Measurements from ENCODE around the gene KANSL1. TPM values are rescaled to one million over a fixed set of nuclear protein-coding genes. Genes with fewer than 3 reads are reported as not detected.

Gene KANSL1
- total RNA-seq, 1 experiment from 2014 or later = 22.7 TPM

DNA sequence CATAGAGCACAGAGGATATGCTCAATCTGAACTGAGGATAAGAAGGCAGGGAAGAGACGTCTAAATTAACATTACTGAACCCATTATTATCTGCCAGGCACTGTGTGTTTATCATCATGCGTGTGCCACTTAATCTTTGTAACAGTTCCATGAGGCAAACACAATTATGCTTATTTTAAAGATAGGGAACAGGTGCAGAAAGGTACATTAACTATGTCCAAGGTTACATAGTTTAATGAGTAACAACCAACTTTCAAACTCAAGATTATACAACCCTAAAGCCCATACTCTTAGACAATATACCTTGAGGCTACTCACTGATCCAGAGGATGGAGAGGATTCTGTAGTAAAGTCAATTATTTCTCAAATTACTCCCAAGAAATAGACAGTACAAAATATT lies 151.0 kb downstream of the KANSL1 start:
- DNase-seq (ENCODE audit: low read depth) = no peak

DNA sequence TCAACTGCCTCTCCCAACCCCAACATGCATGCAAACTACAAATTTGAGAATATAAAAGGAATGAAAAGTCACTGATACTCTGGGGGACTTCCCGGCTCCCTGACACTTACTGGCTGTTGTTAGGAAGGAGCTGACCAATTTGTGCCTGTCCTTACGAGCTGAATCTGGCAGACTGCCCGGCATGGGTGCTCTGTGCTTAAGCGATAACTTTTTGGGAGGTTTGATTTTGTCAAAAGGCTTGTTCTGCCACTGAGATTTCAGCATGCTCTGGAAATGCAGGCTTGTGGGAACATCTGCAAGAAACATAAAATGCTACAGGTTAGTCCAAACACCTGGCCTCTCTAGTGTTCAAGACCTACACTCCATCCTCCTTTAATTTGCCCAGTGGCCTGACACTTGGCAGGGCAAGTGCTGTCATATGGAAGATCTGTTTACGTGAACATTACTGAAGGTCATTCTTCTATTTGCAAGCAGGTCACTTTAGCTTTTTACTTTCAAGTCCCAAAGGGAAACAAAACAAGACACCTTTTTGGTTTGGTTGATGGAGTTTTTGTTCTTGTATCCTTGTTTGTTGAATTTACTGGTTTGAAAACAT lies 153.5 kb downstream of the KANSL1 start:
- DNase-seq (ENCODE audit: low read depth) = no peak

DNA sequence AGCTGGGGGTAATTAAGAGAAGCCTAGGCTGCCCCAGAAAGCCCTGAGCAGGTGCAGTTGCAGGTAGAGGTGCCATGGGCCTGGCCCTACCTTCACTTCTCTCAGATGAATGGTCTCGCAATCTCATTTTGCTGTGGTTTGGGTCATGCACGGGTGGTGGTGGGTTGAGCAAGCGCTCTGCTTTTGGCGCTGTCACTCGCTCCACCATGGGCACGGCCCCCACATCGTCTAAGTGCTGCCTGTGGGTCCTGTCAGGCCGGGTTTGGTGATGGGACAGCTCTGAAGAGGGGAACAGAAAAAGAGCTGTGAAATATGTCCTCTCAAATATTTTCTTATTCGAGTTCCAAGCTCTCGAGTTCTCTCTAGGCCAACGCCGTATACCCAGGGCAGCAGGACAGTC lies 154.3 kb downstream of the KANSL1 start:
- DNase-seq (ENCODE audit: low read depth) = no peak

DNA sequence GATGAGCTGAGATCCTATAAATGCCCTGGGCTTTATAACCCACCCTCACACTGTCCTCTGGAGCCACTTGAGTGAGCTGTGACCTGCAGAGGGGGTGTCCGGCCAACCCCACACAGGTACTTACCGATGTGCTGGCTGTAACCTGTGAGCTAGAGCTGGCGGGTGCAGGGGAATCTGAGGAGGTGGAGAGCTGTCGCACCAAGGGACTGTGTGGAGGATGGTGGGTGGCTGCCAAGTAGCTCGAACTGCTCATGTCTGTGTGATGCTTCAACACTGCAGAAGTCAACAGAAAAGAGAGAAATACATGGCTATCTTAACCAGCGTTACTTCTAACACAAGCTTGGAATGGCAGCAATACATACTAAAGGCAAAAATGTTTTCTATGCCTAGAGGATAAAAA lies 154.8 kb downstream of the KANSL1 start:
- no peak for DNase-seq (ENCODE audit: low read depth)

DNA sequence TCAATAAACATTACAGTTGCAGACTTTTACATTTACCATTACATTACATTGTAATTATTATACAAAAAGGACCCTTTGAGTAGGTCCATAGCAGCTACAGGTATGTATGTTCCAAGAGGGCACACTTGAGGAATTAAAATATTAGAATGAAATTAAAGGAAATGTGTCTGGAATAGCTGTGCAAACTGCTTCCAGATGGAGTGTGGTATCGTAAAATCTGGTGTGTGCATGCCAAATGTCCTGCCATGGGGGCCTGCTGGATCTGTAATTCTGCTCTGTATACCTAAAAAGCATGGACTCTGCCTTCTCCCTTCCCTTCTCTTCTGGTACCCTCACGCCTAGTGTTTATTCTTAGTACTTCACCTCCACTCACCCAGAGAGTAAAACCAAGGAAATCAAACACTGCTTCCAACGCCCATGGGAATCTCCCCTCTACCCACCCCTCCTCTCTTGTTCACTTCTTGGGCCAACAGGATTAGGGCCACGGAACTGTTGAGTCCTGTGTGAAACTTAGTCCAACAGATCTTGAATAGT lies 155.4 kb downstream of the KANSL1 start:
- no peak for DNase-seq (ENCODE audit: low read depth)

DNA sequence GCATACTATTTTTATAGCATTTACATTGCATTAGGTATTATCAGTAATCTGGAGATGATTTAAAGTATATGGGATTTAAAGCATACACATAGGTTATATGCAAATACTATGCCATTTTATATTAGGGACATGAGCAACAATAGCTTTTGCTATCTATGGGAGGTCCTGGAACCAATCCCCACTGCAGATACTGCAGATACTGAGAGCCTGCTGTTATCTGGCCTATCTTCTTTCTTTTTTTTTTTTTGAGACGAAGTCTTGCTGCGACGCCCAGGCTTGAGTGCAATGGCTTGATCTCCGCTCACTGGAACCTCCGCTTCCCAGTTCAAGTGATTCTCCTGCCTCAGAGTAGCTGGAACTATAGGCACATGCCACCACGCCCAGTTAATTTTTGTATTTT lies 156.7 kb downstream of the KANSL1 start:
- no peak for DNase-seq (ENCODE audit: low read depth)

DNA sequence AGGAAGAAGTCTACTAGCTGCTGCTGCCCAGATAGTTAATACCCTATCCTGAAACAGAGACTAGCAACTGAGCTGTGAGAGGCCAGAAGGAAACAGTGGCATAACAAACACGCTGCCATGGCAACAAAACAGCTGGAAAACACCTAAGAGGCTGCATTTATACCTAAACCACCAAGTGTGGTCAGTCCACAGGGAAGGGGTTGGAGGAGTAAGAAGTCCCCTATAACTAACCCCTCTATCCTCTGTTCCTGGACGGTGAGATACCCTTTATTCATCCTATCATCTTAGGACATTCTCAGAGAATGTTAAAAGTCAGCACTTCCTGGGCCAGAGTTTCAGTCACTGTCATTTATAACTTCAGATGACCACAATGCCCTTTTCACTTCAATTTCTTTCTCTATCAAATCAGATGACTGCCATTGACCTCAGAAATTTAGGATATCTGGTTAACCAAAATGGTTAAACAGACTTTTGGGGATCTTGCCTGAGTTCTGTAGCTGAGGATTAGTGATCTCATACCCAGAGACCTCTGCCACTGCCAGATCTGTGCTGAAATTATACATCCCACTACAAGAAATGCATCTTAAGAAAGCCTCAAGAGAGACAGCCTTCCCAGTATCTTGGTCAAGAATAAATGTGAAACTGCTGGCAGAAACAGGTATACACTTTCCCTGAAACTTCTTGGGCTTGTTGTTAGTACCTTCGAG lies 158.0 kb downstream of the KANSL1 start:
- DNase-seq (ENCODE audit: low read depth) = no peak

DNA sequence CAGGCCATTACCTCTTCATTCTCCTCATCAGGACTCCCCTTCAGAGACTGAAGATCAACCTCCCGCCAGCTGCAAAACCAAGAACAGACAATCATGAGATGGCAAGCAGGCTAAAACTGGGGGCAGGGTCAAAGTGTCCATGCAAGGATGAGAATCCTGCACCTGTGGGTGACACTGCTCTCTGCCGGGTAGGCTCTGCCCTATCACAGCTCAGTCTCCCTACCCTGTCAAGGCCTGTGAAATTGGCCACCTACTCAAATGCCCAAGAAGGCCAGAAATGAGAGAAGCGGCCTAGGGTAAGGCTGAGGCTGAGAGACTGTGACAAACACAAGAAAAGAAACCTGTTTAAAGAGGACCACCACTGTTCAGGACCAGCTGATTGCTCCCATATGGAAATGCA lies 159.8 kb downstream of the KANSL1 start:
- no peak for DNase-seq (ENCODE audit: low read depth)

DNA sequence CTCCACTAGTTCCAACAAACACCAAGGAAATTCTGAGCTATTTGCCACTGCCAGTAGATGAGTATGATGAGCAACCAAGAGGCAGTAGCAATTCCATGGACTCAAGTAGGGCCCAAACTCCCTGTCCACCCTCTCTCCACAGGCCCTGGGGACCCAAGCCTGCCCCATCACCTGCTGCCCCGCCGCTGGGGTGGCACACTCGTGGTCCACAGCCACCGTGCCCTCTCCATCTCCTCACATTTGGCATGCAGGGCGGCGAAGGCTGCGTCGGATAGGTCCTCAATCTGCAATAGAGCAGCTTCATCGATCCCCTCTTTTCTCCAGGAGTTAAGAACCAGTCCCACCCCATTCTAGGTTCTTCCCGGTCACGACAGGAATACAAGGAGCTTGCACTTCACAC lies 160.3 kb downstream of the KANSL1 start:
- no peak for DNase-seq (ENCODE audit: low read depth)

DNA sequence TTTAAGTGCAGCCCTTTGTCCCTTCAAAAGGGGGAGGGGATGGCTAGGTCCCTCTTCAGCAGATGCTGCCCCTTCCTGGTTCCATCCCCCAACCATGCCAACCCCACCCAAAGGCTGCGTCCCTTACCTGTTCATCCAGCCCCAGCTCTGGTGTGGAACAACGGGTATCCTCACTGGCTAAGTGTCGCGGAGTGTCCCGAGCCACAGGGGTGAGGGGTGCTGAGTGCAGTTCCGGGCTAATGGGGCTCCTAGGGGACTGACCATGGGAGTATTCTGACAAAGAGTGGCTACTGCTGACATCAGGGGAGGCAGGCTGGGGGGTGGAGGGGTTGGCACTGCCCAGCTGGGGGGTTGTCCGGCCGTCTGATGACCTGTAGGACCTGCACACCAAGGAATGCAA lies 161.3 kb downstream of the KANSL1 start:
- DNase-seq (ENCODE audit: low read depth) = no peak

DNA sequence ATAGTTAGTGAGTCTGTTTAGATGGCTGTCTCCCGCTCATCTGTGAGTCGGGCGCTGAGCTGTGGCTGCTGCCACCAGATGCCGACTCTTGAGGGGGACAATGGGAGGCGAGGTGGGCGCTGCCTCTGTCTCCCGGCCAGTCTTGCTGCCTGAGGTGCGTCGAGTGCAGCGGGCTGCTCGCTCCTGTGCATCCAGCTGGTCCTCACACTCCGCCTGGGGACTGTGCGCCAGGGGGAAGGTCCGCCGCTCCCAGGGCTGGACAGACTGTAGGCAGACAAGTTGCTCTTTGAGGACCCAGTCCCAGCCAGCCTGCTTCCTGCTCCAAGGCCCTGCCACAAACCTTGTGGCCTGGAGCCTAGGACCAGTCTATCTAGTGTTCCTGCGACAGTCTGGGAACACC lies 161.8 kb downstream of the KANSL1 start:
- DNase-seq (ENCODE audit: low read depth) = no peak

DNA sequence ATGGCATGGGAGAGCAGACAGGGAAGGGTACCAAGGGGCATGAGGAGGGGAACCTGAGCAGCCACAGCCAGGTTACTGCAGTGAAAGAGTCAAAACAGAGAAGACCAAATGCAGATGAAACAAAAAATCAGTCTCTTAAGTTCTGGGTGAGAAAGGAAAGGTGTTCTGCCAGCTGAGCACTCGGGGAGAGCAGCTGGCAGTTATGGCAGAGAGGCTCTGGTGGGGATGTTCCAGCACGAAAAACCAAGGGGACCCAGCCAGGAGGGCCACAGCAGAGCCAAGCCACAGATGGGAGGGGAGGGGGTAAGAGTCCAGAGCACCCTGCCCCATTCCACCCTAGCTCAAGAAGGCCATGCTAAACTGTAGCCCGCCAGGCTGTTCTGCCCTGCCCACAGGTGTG lies 162.5 kb downstream of the KANSL1 start:
- no peak for DNase-seq (ENCODE audit: low read depth)

DNA sequence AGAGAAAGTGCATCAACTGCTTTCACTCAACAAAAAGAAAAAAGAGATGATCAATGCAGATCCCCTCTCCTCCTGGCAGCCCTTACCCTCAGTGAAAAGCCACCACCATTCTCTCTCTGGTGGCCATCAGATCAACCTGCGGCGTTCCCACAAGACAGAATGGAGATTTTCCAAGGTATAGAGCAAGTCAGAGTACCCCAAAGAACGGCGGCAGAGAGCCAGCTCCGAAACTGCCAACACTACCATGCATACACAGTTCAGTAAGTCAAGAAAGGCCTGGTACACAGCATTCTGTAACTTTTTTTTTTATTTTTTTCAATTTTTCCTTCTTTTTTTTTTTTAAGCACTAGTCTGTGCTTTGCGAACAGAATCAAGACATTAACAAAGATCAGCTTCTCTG lies 163.6 kb downstream of the KANSL1 start:
- DNase-seq (ENCODE audit: low read depth) = no peak

DNA sequence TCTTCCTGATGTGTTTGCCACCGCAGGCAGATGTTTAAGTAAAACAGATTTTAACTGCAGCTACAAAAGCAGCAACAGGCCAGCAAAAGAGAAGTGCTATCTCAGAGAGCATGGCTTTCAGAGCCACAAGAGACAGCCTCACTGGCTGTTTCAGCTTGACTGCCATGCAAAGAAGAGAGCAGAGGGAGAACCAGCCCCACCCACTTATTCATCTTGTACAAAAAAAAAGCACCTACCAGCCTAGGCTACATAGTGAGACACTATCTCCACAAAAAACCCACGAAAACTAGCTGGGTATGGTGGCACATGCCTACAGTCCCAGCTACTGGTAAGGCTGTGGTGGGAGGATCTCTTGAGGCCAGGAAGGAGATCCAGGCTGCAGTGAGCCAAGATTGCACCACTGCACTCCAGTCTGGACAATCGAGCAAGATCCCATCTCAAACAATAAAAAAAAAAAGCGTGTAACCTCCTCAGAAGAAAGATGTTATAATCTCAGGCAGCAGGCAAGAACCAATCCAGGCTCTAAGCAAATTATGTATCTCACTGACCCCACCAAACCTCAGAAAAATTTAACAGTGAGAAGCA lies 164.2 kb downstream of the KANSL1 start:
- no peak for DNase-seq (ENCODE audit: low read depth)

DNA sequence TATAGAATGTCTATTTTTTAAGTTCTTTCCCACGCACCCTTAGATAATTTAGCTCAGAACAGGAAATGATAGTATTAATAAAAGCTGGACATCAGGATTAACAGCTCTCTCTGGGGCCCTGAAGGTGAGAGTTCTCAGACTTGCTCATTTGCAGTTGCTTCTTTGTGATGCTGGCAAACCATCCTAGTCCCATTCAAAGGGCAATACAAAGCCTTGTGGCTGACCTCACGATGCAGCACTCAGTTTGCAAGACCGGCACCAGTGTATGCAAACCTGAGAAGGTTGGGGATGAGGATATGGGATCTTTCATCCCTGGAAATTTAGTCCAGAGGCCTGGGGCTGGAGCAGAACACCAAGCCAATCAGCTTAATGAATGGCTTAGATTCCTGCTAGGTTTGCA lies 164.9 kb downstream of the KANSL1 start:
- no peak for DNase-seq (ENCODE audit: low read depth)

DNA sequence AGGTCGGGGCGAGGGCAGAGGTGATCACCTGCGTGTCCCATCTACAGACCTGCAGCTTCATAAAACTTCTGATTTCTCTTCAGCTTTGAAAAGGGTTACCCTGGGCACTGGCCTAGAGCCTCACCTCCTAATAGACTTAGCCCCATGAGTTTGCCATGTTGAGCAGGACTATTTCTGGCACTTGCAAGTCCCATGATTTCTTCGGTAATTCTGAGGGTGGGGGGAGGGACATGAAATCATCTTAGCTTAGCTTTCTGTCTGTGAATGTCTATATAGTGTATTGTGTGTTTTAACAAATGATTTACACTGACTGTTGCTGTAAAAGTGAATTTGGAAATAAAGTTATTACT lies 165.3 kb downstream of the KANSL1 start:
- DNase-seq (ENCODE audit: low read depth) = no peak

DNA sequence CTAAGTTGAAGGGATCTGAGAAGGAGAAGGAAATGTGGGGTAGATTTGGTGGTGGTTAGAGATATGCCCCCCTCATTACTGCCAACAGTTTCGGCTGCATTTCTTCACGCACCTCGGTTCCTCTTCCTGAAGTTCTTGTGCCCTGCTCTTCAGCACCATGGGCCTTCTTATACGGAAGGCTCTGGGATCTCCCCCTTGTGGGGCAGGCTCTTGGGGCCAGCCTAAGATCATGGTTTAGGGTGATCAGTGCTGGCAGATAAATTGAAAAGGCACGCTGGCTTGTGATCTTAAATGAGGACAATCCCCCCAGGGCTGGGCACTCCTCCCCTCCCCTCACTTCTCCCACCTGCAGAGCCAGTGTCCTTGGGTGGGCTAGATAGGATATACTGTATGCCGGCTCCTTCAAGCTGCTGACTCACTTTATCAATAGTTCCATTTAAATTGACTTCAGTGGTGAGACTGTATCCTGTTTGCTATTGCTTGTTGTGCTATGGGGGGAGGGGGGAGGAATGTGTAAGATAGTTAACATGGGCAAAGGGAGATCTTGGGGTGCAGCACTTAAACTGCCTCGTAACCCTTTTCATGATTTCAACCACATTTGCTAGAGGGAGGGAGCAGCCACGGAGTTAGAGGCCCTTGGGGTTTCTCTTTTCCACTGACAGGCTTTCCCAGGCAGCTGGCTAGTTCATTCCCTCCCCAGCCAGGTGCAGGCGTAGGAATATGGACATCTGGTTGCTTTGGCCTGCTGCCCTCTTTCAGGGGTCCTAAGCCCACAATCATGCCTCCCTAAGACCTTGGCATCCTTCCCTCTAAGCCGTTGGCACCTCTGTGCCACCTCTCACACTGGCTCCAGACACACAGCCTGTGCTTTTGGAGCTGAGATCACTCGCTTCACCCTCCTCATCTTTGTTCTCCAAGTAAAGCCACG lies 165.9 kb downstream of the KANSL1 start:
- DNase-seq (ENCODE audit: low read depth) = no peak

DNA sequence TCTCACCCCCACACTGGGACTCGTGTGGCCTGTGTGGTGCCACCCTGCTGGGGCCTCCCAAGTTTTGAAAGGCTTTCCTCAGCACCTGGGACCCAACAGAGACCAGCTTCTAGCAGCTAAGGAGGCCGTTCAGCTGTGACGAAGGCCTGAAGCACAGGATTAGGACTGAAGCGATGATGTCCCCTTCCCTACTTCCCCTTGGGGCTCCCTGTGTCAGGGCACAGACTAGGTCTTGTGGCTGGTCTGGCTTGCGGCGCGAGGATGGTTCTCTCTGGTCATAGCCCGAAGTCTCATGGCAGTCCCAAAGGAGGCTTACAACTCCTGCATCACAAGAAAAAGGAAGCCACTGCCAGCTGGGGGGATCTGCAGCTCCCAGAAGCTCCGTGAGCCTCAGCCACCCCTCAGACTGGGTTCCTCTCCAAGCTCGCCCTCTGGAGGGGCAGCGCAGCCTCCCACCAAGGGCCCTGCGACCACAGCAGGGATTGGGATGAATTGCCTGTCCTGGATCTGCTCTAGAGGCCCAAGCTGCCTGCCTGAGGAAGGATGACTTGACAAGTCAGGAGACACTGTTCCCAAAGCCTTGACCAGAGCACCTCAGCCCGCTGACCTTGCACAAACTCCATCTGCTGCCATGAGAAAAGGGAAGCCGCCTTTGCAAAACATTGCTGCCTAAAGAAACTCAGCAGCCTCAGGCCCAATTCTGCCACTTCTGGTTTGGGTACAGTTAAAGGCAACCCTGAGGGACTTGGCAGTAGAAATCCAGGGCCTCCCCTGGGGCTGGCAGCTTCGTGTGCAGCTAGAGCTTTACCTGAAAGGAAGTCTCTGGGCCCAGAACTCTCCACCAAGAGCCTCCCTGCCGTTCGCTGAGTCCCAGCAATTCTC lies 166.8 kb downstream of the KANSL1 start:
- no peak for DNase-seq (ENCODE audit: low read depth)

DNA sequence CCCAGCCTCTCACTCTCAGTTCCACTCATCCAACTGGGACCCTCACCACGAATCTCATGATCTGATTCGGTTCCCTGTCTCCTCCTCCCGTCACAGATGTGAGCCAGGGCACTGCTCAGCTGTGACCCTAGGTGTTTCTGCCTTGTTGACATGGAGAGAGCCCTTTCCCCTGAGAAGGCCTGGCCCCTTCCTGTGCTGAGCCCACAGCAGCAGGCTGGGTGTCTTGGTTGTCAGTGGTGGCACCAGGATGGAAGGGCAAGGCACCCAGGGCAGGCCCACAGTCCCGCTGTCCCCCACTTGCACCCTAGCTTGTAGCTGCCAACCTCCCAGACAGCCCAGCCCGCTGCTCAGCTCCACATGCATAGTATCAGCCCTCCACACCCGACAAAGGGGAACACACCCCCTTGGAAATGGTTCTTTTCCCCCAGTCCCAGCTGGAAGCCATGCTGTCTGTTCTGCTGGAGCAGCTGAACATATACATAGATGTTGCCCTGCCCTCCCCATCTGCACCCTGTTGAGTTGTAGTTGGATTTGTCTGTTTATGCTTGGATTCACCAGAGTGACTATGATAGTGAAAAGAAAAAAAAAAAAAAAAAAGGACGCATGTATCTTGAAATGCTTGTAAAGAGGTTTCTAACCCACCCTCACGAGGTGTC lies 167.6 kb downstream of the KANSL1 start:
- no peak for DNase-seq (ENCODE audit: low read depth)

DNA sequence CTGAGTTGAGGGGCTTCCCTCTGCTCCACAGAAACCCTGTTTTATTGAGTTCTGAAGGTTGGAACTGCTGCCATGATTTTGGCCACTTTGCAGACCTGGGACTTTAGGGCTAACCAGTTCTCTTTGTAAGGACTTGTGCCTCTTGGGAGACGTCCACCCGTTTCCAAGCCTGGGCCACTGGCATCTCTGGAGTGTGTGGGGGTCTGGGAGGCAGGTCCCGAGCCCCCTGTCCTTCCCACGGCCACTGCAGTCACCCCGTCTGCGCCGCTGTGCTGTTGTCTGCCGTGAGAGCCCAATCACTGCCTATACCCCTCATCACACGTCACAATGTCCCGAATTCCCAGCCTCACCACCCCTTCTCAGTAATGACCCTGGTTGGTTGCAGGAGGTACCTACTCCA lies 168.2 kb downstream of the KANSL1 start:
- DNase-seq (ENCODE audit: low read depth) = no peak
